HG02943 (cell line): Measurements from ENCODE around the gene ARMH2.

ENCODE experiments used
- ATAC-seq: cut with Tn5 transposase; IDR thresholded peaks from one replicate; pipeline ENCODE4 v1.9.1; 2021; ENCODE audit warnings: mild to moderate bottlenecking, low read depth, moderate library complexity; ENCODE audit not compliant: unreplicated experiment

Gene ARMH2

GRCh38 chr6:24798740-24799540, at the start of gene ARMH2:
TSS of gene ARMH2 (minus strand) at chr6:24798917. CDS start at chr6:24798857, 60 bp downstream.
- no peak for ATAC-seq

DNA sequence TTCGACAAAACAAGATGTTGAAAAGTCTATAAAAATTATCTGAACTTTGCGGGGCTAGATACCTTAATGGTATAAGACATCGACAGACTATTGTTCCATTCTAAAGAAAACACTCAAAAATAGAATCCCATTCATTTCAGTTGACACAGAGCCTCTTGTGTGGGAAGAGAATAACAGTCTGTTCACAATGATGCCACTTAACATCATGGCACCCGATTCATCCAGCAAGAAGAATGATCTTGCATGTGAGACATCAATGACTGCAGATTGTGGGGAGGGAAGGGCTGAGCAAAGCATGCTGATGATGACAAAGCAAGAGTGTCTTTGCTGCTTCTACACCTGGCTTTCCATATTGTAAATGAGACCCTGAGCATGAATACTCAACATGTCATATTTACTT, 49.7 kb upstream of the ARMH2 start:
- ATAC-seq, result no peak

GRCh38 chr6:24847402-24847801, 48.7 kb upstream of the ARMH2 start:
- no peak for ATAC-seq

GRCh38 chr6:24845578-24845977, 46.9 kb upstream of the ARMH2 start:
- no peak for ATAC-seq

GRCh38 chr6:24844903-24845302, 46.2 kb upstream of the ARMH2 start:
- ATAC-seq, result no peak

DNA sequence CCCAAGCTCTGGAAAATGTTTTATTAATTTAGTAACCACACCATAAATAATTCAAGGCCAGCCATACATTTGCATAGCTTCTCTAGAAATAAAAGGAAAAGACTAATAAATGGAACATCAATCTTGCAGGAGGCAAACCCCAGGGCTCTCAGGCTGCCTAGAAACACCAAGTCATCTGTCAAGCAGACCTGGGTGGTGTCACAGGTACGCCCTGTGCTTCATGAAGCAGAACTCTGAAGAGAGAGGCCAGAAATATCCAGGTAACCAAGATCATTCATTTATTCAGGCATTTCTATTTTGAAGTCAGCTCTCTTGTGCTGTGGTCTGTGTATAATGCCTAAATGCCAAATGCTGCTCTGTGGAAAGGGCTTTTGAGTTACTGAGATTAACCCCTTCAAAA, 45.3 kb upstream of the ARMH2 start:
- no peak for ATAC-seq

GRCh38 chr6:24840187-24840586, 41.5 kb upstream of the ARMH2 start:
- no peak for ATAC-seq

DNA sequence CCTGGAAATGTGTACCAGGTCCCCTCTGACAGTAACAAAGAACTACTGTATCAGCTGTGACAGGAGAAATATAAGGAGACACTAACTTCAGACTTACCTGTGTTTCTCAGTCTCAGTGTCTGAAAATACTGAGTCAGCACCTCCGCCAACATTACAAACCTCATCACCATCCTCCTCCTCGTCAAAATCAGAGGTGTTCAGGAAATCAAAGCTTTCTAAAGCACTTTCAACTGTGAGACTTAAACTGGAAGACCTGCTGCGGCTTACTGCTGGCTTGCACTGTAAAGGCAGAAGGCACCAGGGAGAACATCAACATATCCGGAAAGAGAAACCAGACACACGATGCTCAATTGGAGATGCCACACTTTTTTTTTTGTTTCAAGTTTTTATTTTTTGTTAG, 40.3 kb upstream of the ARMH2 start:
- no peak for ATAC-seq

DNA sequence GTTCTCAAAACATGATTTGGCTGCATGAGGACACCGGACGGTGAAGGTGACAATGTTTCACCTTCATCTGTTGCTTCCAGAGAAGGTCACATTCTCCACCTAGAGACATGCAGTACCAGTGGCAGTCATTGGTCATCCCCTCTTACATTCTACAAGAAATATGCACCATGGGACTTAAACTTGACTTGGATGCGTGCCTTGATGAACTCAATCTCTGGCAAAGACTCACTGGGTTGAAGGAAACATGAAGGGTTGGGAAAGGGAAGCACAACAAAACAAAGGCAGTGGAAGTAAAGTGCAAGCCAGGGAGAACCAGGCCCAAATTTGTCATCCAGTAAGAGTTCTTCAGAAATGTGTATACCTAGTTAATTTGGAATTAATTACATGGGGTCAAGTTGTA, 39.4 kb upstream of the ARMH2 start:
- no peak for ATAC-seq

- ATAC-seq, result no peak
Measured at GRCh38 chr6:24836109-24836508, 37.4 kb upstream of the ARMH2 start.

- ATAC-seq, result no peak
Measured at GRCh38 chr6:24833711-24834386, 35.1 kb upstream of the ARMH2 start.

DNA sequence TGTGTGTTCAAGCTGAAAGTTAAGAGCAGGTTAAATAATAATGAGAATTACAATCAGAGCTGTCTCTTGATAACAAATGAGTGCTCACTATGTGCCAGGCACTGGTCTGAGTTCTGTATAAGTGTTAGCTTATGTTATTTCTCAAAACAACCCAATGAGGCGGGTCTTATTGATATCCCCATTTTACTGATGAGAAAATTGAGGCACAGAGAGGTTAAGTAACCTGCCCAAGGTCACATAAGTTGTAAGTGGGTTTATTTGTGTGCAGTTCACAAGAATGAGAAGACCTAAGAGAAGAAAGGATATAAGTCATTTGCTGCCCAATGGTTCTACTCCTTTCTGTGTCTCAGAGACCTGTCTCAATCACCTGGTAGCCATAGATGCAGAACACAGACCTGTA, 34.1 kb upstream of the ARMH2 start:
- ATAC-seq, result no peak

GRCh38 chr6:24831771-24832716, 33.3 kb upstream of the ARMH2 start:
- no peak for ATAC-seq

DNA sequence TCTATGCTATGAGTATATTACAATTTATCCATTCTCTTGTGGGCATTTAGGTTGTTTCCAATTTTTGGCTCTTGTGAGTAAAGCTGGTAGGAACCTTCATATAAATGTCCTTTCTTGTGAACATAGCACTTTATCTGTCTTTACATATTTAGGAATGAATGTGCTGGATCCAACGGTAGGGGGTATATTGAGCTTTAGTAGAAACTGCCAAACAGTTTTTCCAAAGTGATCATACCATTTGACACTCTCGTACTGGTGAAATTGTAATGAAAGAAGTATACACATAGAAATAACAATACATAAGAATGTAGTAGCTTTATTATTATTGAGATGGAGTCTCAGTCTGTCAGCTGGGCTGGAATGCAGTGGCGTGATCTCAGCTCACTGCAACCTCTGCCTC, 30.9 kb upstream of the ARMH2 start:
- ATAC-seq, result no peak

DNA sequence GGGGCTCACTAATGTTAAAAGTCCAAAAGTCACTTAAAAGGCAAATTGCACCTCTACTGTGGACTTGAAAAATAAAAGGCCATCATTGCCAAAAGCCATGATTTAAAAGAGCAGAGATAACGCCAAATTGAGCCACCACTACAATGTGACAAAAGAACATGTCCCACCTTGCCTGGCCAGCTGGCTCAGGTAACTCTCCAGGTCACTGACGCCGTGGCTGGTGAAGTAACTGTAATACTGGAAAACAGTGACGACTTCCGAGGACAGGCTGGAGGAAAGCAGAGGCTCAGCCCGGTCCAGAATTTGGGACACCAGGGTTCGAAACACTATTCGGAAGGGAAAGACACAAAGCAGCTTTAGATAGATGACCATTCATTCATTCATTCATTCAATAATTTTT, 29.3 kb upstream of the ARMH2 start:
- no peak for ATAC-seq

- ATAC-seq, result no peak
Measured at GRCh38 chr6:24827162-24827561, 28.4 kb upstream of the ARMH2 start.

DNA sequence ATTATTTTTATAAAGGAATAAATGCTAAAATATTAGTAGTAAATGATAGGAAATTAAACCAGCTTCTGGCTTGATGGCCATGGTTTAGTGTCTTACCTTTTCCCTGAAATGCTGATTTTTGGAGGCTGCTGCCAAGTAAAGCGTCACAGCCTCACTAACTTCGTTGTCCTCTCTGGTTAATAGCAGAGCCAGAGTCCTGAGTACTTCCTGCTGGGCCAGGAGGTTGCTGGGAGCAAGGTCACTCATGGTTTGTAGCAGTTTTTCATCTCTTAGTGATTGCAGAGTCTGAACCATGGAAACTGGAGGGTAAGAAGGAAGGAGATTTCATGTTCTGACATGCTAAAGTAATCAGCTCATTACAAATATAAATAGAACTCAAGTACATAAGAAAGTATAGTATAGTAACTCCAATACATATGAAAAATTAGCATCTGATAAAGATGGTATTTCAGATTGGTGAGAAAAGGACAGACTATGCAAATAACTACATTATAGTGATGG, 26.5 kb upstream of the ARMH2 start:
- ATAC-seq, result no peak

- no peak for ATAC-seq
Measured at GRCh38 chr6:24824142-24824938, 25.6 kb upstream of the ARMH2 start.

- no peak for ATAC-seq
Measured at GRCh38 chr6:24823185-24823584, 24.5 kb upstream of the ARMH2 start.

GRCh38 chr6:24822696-24823095, 24.0 kb upstream of the ARMH2 start:
- ATAC-seq, result no peak
